Effector CD4-positive, alpha-beta T cell (primary cell): ENCODE measurements around the gene CILP.
A peak's percentile ranks its signal among the peaks of the same experiment; 100 is the strongest.
"Not testable (repeated sequence)": the region's sequence is repeated elsewhere in the genome, so short reads cannot be mapped to it uniquely, and the experiment has no call there.

Experiments used
- DNase-seq: peaks from one replicate; pipeline ENCODE4 v3.0.0-alpha.2; 2020
- total RNA-seq: gene quantifications from one replicate; lab custom pipeline; 2026; lab: John Stamatoyannopoulos, UW

The CILP gene
- total RNA-seq, result 2.1 reads per million, percentile 4 among the genes with 10 or more reads in this experiment

- DNase-seq, result no peak
These were observed at the start of gene CILP for GRCh38 chr15:65210770-65211481. CILP (minus strand) TSS chr15:65211473; CDS start chr15:65209755, 1,718 bp downstream.

GRCh38 chr15:65260968-65261367 lies 49.7 kb upstream of the CILP start:
- DNase-seq, result no peak

- no peak for DNase-seq
These were observed 48.1 kb upstream of the CILP start for GRCh38 chr15:65259367-65259797.

GRCh38 chr15:65258375-65259262 lies 47.3 kb upstream of the CILP start:
- no peak for DNase-seq

- DNase-seq, result no peak
These were observed 44.3 kb upstream of the CILP start for GRCh38 chr15:65255486-65256140.

- no peak for DNase-seq
These were observed 43.5 kb upstream of the CILP start for GRCh38 chr15:65254758-65255157.

- no peak for DNase-seq
These were observed 43.1 kb upstream of the CILP start for GRCh38 chr15:65254356-65254755.

GRCh38 chr15:65249641-65250040 lies 38.4 kb upstream of the CILP start:
- no peak for DNase-seq

- DNase-seq, result no peak
These were observed 37.4 kb upstream of the CILP start for GRCh38 chr15:65248511-65249255.

GRCh38 chr15:65246939-65247338 lies 35.7 kb upstream of the CILP start:
- no peak for DNase-seq

- no peak for DNase-seq
These were observed 34.9 kb upstream of the CILP start for GRCh38 chr15:65246026-65246714.

GRCh38 chr15:65245096-65245856 lies 34.0 kb upstream of the CILP start:
- no peak for DNase-seq

- DNase-seq, result no peak
These were observed 33.4 kb upstream of the CILP start for GRCh38 chr15:65244638-65245037.

GRCh38 chr15:65236443-65236842 lies 25.2 kb upstream of the CILP start:
- DNase-seq, result not testable (repeated sequence)

GRCh38 chr15:65233696-65234095 lies 22.4 kb upstream of the CILP start:
- DNase-seq, result no peak

GRCh38 chr15:65232520-65232919 lies 21.2 kb upstream of the CILP start:
- no peak for DNase-seq

GRCh38 chr15:65231306-65231705 lies 20.0 kb upstream of the CILP start:
- DNase-seq, result no peak

GRCh38 chr15:65226901-65227300 lies 15.6 kb upstream of the CILP start:
- not testable (repeated sequence) for DNase-seq

- DNase-seq, result no peak
These were observed 14.9 kb upstream of the CILP start for GRCh38 chr15:65226221-65226620.

GRCh38 chr15:65223996-65224395 lies 12.7 kb upstream of the CILP start:
- DNase-seq, result no peak

GRCh38 chr15:65222891-65223290 lies 11.6 kb upstream of the CILP start:
- DNase-seq, result no peak
